ENCODE results near the gene KIF26A.

KIF26A gene

DNA sequence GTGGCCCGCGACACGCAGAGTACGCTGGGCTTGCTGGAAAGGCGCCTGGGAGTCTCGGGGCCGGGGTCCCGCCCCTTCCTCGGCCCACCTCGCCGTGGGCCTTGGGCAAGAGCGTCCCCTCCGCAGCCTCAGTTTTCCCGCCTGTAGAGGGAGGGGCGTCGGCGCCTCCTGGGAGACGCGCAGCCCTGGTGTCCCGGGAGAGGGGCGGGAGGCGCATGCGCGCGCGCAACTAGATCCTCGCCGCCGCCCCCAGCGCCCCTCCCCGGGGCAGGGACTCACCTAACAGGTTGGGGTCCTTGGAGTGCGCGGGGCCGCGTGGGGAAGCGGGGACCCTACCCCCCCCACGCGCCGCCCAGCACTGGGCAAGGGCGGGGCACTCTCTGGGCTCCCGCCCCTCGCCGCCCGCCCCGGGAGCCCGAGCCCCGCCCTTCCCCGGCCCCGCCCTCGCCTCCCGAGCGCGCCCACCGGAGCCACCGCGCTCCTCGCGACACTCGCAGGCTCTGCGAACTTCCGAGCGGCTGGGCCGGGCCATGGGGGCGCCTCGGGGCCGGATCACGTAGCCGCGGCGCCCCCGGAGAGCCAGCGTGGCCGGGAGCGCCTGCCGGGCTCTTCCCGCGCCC, at the start of gene KIF26A:
Gene KIF26A (plus strand): TSS at position 490 of the 620 bp plus-strand sequence. CDS start 136 bp downstream, outside the sequence.
- DNase-seq (ENCODE audit: low read depth in 2 of 2) = no peak

DNA sequence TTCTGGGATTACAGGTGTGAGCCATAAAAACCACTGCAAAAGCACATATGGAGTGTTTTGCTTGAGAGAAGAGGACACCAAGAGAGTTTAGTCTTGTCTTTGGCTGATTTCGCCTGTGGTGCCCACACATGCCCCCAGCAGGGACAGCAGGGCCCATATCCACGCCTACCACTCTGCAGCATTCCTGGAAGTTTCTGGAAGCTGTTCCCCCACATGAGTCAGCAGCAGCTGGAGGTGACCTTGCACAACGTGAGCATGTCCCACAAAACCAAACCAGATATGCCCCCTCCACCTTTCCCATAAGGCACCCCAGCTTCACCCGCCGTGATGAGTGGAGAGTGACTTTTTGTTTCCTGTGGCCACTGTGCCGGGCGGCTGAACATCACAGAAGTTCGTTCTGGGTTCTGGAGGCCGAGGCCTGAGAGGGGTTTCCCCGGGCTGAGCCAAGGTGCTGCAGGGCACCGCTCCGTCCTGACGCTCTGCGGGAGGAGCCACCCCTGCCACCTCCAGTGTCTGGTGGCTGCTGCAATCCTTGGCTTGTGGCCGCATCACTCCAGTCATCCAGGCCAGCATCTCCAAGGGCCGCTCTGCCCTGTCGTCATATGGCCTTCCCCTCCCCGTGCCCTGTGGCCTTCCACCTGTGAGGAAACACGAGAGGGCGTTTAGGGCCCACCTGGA, 48.2 kb upstream of the KIF26A start:
- DNase-seq (ENCODE audit: low read depth in 2 of 2) = no peak

DNA sequence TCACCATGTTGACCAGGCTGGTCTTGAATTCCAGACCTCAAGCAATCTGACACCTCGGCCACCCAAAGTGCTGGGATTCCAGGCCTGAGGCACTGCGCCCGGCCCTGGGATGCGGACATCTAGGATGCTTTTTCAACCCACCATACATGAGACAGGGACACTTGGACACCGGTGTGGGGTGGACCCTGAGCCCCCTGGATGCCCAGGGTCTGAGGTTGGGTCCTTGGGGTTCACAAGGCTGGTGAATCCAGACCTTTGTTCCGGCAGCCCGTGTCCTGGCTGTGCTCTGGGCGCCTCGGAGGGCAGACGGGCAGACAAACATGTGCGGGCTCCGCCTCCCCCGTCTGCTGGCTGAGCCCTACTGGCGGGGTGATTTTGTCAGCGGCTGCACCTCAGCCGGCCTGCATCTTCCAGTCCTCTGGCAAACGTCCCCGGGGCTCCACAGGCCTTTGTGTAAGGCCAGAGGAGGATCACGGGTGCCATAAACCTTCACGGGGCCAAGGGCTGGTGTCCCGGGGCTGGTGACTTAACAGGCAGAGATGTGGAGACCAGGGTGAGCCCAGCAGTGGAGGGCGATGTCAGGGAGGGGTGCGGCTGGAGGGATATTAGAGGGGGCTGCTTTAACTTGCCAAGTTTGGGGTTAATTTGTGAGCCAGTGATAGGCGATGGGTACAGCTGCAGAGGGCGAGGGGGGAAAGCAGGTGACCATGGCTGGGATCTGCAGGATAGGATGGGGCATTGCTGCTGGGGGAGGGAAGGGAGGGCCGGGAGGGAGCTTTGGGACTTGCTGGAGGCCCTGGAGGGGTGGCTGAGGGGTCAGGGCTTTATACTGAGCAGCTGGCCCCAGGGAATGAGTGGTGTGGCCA, 47.1 kb upstream of the KIF26A start:
- no peak for DNase-seq (ENCODE audit: low read depth in 2 of 2)

DNA sequence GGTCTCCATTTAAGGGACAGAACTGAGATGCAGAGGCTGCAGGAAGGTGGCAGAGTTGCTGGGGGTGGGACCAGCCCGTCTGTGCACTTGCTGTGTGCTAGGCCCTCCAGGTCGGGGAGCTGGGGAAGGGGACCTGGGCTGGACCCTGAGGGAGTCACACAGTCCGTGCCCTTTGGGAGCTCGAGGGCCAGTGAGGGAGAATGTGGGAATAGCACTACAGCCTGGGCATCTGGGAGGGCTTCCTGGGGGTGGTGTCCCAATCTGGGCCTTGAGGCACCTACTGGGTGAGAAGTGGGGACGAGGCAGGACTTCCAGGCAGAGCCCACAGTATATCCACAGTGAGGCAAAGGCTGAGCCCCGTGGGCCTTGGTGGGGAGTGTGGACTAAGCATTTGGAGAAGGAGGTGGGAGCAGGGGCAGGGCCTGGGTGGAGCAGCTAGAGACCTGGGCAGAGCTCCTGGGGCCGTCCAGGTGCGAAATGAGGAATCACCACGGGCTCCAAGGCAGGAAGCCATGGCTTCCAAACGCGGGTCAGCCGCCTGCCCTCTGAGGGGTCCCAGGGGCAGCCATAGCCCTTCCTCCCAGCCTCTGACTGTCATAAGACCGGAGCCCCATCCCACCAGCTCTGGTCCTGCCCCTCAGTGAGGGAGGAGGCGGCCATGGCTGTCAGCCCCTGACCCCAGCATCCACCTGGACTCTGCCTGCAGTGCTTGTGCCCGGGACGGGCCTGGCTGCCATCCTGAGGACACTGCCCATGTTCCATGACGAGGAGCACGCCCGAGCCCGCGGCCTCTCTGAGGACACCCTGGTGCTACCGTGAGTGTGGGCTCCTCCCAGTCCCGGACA, 46.2 kb upstream of the KIF26A start:
- DNase-seq (ENCODE audit: low read depth in 2 of 2) = no peak

DNA sequence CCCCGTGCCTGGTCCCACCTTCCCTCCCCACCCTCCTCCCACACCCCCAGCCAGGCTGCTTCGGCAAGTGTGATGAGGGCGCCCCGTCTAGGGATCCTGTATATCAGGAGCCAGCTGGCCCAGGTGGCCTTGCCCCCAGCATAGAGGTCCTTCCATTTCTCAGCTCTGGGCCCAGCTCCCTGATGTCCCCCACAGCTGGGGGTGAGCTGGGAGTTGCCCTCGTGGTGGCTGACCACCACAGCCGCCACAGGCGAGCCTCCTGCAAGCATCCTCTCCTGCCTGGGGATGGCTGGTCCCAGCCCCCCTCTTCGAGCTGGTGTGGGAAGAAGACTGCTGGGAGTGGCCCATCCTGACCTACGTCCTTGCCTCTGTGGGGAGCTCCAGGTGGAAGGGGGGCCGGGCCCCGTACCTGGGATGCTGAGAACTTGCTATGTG, 45.4 kb upstream of the KIF26A start:
- DNase-seq (ENCODE audit: low read depth in 2 of 2) = no peak

DNA sequence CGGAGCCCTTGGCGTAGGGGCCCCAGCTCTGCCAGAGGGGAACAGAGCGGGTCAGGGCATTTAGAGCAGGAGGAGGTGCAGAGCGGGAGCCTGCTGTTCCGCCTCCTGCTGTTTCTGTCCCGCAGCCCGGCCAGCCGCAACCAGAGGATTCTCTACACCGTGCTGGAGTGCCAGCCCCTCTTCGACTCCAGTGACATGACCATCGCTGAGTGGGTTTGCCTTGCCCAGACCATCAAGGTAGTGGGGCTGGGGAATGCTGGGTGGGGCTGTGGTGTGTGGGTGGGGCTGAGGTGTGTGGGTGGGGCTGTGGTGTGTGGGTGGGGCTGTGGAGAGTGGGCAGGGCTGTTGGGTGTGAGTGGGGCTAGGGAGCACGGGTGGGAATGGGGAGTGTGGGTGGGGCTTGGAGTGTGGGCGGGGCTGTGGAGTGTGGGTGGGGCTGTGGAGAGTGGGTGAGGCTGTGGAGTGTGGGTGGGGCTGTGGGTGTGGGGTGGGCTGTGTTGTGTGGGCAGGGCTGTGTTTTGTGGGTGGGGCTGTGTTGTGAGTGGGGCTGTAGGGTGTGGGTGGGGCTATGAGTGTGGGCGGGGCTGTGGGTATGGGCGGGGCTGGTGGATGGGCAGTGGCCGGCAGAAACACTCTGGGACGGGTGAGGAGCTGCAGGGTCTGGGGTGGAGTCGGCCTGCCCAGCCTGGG, 44.9 kb upstream of the KIF26A start:
- DNase-seq (ENCODE audit: low read depth in 2 of 2) = no peak

DNA sequence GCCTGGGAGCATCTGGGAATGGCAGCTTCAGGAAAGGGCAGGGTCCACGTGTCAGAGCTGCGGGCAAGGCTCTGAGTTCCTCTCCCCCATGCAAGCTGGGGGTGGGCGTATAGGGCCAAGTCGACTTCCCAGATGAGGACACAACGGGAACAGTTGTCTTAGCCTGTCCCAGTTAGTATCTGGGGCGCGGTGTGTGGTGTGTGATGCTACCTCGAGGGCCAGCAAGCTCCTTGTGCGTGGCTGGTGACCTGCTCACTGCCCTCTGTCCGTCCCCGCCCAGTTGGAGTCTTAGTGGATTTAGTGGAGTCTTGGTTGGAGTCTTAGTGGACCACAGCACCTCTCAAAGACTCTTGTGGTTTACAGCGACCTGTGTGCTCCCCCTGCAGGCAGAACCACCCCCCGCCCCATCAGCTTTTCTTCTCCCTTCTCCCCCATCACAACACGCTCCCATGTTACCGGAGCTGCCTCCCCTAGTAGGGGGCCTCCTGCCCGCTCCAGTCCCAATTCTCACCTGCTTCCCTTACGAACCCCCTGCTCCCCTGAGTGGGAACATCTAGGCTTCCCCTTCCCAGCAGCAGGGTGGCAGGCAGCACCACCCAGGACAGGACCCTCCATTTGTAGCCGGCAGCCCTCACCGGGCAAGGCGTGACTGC, 44.2 kb upstream of the KIF26A start:
- DNase-seq (ENCODE audit: low read depth in 2 of 2) = no peak

DNA sequence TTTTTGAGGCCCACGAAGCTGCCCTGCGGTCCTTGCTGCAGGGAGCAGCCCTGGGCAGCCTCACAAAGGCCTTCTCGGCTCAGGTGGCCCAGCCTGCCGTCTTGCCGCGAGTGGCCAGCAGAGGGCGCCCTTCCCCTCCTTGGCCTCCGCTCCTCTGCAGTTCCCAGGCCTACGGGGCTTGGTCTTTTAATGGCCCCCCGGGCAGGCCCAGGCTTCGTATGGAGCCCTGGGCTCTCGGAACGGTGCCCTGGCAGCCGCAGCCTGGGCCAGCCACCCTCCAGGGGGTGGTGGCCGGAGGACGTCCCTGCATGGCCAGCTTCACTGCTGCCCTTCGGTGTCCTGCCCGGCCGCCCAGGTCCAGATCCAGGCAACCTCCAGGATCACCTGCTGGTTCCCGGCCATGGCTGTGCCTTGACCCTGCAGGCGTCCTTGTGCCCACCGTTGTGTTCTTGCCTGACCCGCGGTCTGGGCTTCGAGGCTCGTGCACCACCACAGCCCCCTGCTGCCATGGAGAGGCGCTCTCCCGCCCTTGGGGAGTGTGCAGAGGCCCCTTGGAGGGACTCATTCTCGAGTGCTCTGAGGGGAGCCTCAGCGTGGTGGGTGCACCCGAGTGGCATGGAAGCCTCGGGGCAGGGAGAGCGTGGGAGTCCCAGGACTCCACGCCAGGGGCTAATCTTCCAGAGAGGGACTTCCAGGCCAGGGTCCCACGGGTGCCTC, 43.5 kb upstream of the KIF26A start:
- peak in 1 of 2 experiments; percentile 3 for DNase-seq (ENCODE audit: low read depth in 2 of 2)

DNA sequence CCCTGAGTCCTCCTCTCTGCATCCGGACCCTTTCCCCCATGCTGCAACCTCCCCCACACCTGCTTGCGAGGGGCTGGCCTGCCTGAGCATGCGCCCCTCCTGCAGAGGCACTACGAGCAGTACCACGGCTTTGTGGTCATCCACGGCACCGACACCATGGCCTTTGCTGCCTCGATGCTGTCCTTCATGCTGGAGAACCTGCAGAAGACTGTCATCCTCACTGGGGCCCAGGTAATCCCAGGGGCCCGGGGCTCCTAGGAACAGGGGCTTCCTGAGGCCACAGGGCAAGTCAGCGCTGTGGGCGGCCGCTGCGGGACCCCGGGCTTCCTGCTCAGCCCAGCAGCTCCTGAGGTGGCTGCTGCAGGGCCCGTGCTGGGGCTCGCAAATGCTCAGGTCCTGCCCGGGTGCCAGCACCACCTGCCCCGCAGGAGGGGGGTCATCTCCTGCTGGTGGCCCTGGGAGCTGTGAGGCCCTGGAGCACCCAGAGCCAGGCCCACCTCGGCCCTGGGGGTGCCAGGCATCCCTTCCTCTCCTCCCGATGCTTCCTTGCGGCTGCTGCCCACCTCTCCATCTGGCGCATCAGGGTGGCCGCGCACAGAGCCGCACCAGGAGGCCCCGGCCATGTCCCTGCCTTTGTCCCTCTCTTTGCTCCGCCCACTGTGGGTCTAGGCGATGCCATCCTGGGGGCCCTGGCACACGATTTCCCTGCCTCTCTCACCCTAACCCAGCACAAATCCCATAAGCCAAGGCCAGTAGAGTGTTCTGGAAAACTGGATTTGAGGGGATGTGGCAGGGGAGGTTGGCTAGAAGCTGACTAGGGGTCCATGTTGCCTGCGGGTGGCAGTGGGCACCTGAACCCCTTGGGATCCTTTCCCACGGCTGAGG, 42.7 kb upstream of the KIF26A start:
- no peak for DNase-seq (ENCODE audit: low read depth in 2 of 2)

DNA sequence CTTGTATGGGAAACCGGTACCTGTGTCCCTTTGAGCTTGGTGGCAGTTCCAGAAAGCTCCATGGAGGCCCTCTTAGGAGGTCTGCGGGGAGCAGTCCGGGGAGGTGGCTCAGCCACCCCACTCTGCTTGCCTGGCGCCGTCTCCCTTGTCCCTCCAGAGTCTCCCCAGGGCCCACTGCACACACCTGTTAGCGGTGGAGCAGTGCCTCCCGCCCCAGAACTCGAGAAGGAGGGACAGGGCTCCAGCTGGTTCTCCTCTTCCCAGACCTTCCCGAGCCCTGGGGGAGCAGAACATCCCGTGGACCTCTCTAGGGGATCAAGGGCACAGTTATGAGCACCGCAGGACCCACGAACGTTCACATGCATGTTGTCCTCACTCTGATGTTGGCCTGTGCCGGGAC, 42.1 kb upstream of the KIF26A start:
- DNase-seq (ENCODE audit: low read depth in 2 of 2) = no peak

DNA sequence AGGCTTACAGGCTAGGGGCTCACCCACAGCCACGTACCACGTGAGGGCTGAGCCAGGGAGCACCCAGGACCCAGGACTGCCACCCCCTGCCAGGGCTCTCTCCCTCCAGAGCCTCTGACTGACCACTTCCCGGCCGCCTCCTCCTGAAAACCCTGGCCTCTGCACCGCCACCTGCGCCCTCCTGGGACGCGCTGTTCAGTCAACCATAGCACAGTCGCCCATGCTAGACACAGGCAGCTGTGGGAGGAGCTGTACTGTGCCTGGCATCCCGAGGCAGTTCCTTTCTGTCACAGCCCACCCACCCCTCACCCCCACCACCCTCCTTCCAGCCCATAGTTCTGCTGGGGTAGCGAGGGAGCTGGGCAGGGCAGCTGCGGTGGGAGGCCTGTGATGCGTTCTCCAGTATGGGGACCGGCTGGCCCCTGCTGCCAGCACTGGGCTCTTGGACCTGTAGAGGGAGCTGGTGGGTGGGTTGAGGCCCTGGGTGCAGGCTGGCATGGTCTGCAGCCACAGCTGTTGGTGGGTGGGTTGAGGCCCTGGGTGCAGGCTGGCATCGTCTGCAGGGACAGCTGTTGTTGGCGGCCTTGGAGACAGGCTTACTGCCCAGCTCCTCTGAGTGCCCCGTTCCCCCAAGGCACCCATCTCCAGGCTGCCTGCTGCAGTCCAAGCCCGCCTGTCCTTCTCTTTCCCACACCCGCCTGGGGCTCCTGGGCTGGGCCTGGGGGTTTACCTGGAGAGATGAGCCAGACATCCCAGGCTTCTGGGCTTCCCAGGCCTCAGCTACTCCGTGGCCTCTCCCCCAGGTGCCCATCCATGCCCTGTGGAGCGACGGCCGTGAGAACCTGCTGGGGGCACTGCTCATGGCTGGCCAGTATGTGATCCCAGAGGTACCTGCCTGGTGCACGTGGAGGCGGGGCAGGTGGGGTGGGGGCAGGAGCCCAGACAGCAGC, 41.4 kb upstream of the KIF26A start:
- no peak for DNase-seq (ENCODE audit: low read depth in 2 of 2)

DNA sequence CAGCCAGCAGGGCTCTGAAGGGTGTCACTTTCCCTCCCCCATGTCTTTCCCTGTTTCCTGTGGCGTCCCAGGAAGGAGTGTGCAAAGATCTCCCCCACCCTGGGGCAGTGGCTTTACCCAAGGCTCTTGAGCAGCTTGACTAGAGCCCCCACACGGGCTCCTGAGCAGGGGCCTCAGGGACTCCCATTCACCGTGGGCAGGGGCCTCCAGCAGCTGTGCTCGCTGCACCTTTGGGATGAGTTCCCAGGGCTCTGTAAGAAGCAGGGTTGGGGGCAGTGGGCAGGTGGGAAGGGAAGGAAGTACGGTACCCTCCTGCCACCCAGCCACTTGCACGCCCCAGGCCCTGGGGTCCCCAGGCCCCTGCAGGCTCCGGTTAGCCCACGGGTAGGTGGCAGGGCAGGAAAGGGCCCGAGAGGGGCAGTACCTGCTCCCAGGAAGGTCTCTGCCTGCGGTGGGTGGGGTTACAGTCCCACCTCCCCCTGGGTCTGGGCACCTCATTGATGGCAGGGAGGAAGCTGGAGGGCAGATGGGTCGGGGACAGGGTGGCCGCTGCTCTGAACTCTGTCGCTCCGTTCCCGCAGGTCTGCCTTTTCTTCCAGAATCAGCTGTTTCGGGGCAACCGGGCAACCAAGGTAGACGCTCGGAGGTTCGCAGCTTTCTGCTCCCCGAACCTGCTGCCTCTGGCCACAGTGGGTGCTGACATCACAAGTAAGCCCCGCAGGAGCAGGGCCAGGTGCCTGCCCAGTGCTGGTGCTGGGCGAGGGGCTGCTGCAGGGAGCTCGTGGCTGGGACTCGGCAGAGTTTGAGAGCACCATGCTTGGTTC, 39.9 kb upstream of the KIF26A start:
- DNase-seq (ENCODE audit: low read depth in 2 of 2) = no peak

DNA sequence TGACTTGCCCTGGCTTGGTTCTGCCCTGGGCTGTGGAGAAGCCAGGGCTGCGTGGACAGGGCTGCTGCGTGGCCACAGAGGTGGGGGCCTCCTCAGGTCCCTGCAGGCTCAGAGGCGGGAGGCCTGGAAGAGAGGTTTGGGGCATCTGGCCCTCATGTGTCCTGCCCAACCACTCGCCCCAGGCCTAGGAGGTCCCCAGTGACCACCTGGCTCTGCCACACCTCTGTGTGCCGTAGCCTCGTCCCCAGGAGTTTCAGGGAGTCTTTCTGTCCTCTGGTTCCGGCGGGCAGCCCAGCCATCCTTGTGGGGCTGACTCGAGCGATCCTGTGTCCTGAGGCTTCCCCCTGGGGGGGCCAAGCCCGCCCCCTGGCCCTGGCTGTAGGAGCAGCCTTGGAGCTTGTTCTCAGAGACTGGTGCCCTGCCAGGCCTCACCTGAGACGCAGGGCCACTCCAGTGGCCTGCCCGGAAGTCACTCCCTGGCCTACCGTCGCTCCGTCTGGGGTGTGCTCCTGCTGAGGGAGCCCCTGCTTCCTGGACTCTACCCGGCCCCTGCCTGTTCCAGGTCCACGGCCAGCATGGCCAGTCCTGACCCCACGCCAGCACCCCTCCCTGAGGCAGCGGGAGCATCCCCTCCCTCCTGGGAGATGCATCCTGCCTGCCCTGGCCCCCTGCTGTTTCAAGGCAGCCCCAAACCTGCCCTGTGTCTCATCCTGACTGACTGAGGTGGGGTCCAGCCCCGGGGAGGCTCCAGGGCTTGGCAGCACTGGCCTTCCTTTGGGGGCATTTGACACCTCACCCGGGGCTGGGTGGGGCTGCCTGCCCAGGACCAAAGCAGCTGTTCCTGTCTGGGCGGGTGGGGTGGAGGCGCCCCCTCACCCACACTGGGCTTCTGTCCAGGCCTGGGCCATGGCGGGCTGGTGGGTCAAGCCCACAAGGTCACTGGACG, 39.0 kb upstream of the KIF26A start:
- DNase-seq (ENCODE audit: low read depth in 2 of 2) = no peak

DNA sequence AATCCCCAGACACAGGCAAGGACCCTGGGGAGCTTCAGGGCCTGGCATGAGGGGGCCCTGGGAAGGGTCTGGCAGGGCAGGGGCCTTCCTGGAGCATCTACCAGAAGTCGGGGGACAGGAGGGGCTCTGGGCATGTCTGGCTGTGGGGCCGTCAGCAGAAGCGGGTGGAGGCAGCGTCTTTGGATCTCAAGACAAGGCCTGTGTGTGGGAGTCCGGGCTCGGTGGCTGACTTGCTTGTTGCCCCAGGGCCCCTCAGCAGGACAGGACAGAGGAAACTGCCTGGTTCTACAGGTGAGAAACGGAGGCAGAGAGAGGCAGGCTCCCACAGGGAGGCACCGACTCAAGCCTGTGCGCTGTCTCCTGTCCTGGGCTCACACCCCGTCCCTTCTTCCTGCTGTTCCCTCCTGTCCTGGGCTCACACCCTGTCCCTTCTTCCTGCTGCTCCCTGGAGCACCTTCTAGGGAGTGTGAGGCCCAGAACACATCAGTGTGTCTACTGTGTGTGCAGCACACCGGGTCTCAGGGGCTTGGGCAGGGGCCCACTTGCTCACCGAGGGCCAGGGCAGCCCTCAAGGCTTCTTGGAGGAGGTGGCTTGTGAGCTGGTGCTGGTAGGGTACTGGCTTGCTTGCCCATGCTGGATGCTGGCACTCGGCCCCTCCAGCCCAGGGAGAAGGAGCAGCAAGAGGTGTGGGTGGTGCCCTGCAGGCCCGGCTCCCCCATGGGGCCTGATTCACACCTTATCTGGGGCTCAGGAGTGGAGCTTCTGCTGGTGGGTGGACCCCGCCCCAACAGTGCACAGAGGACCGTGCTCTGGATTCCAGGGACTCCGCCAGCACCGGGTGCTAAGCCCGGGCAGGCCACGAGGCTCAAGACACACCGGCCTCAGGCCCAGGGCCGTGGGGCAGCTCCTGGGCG, 38.0 kb upstream of the KIF26A start:
- DNase-seq (ENCODE audit: low read depth in 2 of 2) = no peak
